Fibroblast of villous mesenchyme (primary cell): Measurements from ENCODE around the gene EPHA2. TPM values are rescaled to one million over a fixed set of nuclear protein-coding genes. Genes with fewer than 3 reads are reported as not detected.

Source experiments
- DNase-seq: peaks from one replicate; pipeline ENCODE4 v3.0.0-alpha.2; 2010; ENCODE audit warnings: low read depth
- H3K4me3 ChIP-seq: 2 replicates; pipeline ENCODE4 v1.5.1; 2011; ENCODE audit warnings: low read depth, mild to moderate bottlenecking, low read length
- total RNA-seq: library from RNA; depleted of rRNA; stranded (reverse); fragments of >200 nt; gene quantifications from 2 replicates; pipeline ENCODE4 v1.2.3, GENCODE V29; 2012
- TF ChIP-seq, protein P1 (sequence below): IDR thresholded peaks from 2 replicates; pipeline ENCODE4 v1.5.1; 2012; ENCODE audit warnings: low read depth, mild to moderate bottlenecking, low read length; ENCODE audit not compliant: insufficient read depth

The EPHA2 gene
- total RNA-seq, 1 donor, result 104 TPM

DNA sequence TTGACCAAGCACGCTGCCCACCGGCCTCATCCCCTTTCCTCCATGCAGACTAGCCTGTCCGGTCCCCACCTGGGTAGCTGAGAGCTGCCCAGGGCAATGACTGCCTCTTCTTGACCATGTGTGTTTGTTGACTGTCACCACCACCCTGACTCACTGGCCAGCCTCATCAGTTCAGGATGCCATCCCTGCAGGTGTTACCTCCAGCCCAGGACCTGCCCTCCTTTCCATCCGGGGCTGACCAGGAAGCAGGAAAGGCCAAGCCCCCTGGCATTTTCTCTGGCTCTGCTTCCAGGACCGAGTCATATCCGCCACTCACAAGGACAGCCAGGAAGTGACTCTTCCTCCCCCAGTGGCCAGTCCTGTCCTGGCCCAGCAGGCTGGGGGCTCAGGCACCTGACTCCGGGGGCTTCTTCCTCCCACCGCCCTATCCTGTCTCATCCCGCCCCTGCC lies 17.1 kb downstream of the EPHA2 start:
- no peak for DNase-seq
- TF ChIP-seq, protein P1, sequence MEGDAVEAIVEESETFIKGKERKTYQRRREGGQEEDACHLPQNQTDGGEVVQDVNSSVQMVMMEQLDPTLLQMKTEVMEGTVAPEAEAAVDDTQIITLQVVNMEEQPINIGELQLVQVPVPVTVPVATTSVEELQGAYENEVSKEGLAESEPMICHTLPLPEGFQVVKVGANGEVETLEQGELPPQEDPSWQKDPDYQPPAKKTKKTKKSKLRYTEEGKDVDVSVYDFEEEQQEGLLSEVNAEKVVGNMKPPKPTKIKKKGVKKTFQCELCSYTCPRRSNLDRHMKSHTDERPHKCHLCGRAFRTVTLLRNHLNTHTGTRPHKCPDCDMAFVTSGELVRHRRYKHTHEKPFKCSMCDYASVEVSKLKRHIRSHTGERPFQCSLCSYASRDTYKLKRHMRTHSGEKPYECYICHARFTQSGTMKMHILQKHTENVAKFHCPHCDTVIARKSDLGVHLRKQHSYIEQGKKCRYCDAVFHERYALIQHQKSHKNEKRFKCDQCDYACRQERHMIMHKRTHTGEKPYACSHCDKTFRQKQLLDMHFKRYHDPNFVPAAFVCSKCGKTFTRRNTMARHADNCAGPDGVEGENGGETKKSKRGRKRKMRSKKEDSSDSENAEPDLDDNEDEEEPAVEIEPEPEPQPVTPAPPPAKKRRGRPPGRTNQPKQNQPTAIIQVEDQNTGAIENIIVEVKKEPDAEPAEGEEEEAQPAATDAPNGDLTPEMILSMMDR, result no peak
- H3K4me3 ChIP-seq, result no peak overlapping the region

DNA sequence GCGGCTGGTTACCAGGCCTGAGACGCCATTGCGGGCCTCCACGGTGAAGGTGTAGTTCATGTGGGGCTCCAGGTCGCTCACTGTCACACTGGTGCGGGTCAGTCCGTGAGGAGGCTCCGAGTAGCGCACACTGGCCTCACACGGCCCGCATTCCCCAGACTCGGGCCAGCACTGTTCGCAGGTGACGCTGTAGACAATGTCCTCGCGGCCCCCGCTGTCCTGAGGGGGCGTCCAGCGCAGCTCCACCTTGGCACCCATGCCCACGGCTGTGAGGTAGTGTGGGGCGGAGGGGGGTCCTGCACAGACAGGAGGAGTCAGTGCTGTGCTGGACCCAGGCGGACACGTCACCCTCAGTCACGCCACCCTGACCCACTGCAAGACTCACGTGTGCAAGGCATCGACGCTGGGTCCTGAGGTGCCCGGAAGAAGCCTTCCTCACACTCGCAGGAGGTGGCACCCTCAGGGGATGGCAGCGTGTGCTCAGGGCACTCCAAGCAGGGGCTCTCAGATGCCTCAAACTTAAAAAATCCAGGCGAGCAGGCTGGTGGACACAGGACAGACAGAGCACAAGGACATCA lies 17.9 kb downstream of the EPHA2 start:
- no peak for DNase-seq
- TF ChIP-seq, protein P1, result no peak
- no peak overlapping the region for H3K4me3 ChIP-seq

DNA sequence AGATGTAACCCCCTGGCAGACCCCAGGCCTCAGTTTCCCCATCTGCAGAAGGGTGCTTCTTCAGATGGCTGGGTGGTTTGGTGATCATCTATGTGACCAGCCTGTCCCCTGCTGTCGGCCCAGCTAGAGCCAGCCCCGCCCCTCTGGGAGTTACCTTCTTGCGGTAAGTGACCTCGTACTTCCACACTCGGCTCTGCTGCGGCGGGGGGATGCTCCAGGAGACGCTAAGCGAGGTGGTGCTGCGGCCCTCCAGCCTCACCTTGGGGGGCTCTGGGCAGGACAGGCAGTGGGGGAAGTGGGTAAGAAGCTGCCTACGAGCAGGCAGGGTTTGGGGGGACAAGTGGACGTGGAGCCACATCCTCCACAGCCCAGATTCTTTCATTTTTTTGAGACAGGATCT lies 20.4 kb downstream of the EPHA2 start:
- TF ChIP-seq, protein P1, result no peak
- no peak overlapping the region for H3K4me3 ChIP-seq
- DNase-seq, result no peak

DNA sequence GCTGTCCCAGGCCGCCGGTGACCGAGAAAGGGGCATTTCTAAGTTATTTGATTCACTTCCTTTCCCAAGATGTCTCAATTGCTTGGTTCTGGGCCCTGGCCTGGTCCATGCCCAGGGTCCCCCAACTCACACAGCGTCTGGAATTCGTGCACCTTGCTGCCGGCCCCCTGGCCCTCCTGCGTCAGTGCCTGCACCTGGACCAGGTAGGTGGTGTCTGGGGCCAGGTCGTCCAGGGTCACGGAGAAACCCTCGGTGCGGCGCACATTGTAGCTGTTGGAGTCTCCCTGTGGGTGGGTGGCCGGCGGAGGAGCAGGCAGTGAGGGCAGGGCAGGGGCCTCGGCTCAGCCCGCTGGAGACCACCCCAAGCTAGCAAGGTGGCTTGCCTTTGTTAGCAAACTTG lies 21.0 kb downstream of the EPHA2 start:
- no peak overlapping the region for H3K4me3 ChIP-seq
- TF ChIP-seq, protein P1, result no peak
- no peak for DNase-seq

DNA sequence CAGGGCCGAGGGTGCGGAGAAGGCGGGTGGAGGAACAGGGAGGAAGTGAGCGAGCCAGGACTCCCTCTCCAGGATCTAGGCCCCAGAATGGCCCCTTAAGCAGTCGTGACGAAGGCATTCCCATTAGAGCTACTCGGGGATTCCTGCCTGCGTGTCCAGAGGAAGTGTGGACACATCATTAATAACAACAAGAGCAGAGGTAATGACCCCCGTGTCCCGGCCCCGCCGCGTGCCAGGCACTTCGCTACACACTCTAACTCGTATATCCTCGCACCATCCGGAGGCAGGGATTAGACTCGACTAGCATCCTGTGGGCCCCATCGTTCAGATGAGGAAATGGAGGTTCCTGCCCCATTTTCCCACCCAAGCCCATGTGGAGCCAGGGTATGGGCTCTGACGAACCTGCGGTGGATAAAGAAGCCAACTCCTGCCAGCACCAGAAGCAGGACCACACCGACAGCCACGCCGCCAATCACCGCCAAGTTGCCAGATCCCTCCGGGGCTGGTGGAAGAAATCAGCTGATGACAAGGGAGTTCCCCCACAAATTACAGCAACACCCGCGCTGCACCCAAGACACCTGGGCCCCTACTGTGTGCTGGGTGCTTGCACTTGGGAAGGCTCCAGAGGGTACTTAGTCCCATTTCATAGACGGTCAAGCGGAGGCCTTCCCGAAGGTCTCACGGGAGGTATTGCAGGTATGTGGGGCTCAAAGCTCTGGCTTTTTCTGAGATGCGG lies 21.6 kb downstream of the EPHA2 start:
- DNase-seq, result no peak
- TF ChIP-seq, protein P1, result no peak

DNA sequence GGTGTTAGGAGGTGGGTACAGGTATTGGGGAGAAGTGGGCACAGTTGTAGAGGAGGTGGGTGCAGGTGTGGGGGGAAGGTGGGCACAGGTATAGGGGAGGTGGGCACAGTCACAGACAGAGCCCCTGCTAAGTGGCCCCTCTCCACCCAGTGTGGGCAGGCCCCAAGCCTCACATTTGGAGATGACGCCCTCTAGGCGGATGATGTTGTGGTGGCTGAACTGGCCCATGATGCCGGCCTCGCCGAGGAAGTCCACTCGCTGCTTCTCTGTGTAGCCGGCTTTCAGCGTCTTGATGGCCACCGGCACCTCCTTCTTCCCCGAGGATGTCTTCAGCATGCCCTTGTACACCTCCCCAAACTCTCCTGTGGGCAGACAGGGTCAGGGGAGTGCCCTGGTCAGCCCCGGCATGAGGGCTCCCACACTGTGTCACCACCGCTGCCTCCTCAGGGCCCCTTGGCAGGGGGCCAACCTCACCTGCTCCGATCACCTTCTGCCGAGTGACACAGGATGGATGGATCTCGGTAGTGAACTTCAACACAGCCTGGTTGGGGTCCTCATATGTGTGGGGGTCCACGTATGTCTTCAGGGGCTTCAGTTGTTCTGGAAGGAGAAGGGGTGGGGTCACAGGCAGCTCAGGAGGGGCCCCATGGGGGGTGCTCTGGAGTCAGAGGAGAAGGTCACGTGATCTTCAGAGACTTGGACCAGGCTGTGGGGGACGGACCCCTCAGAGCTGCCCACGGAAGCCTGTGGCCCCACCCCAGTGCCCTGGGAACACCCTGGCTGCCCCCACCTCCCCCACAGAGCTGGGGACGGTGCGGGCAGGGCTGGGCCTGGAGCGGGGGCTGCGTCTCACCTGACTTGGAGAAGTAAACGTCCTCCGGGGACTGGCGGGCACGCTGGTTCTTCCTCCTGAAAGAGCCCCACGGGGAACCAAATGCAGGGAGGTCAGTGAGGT lies 22.6 kb downstream of the EPHA2 start:
- no peak overlapping the region for H3K4me3 ChIP-seq
- TF ChIP-seq, protein P1, result no peak
- no peak for DNase-seq

More for the DNA sequence above, 21.6 kb downstream of the EPHA2 start:
- H3K4me3 ChIP-seq, result no peak overlapping the region
